SK-N-SH (cell line): Measurements from ENCODE around the gene MEIS1. TPM values are rescaled to one million over a fixed set of nuclear protein-coding genes. Genes with fewer than 3 reads are reported as not detected.

Source experiments
- CTCF ChIA-PET: fragments of 300-600, 350-600 bp; formaldehyde crosslinking; extraction: SDS; loops from one replicate; lab custom pipeline; 2021; lab: Yijun Ruan, JAX
- POLR2A ChIA-PET: fragments of 350-600 bp; sonication (Branson Sonifier 250); formaldehyde crosslinking; extraction: SDS; loops from one replicate; lab custom pipeline; 2020; ENCODE audit warnings: antibody characterized with exemption, inconsistent platforms; lab: Yijun Ruan, JAX
- DNase-seq: peaks from one replicate; pipeline ENCODE4 v3.0.0; 2012
- H2AFZ ChIP-seq: fragments of 200-600 bp; sonication (generic); 2 replicates; pipeline ENCODE4 v1.8.1; 2016; ENCODE audit warnings: antibody characterized with exemption, mild to moderate bottlenecking, low read depth
- H3F3A ChIP-seq: fragments of 200-600 bp; sonication (generic); replicated peaks from 2 replicates; pipeline ENCODE3; 2016; ENCODE audit warnings: antibody characterized with exemption, mild to moderate bottlenecking; ENCODE audit not compliant: insufficient read depth
- H3K27ac ChIP-seq, 2 experiments: fragments of 200-500 bp in 1 of 2; fragments of 200-600 bp in 1 of 2; sonication (Bioruptor generic) in 1 of 2; sonication (generic), shearing (Covaris generic) in 1 of 2; 2 replicates each; pipeline versions ENCODE4 v1.5.1 to v1.6.1; 2014 to 2016; ENCODE audit warnings: low read depth in 2 of 2, inconsistent platforms in 1 of 2, low read length in 1 of 2, mild to moderate bottlenecking in 1 of 2, mixed read lengths in 1 of 2
- H3K27me3 ChIP-seq: fragments of 200-600 bp; sonication (generic), shearing (Covaris generic); 2 replicates; pipeline ENCODE4 v1.6.1; 2016; ENCODE audit warnings: mixed run types; ENCODE audit not compliant: insufficient read depth
- H3K36me3 ChIP-seq, 2 experiments: fragments of 200-500 bp in 1 of 2; fragments of 200-600 bp in 1 of 2; sonication (Bioruptor generic) in 1 of 2; sonication (generic) in 1 of 2; replicated peaks in 1 of 2; 2 replicates each; pipeline versions ENCODE3 to v1.5.1; 2014 to 2016; ENCODE audit warnings: low read length in 1 of 2, mild to moderate bottlenecking in 1 of 2; ENCODE audit not compliant: insufficient read depth in 2 of 2, control insufficient read depth in 1 of 2
- H3K4me1 ChIP-seq, 2 experiments: fragments of 200-500 bp in 1 of 2; fragments of 200-600 bp in 1 of 2; sonication (Bioruptor generic) in 1 of 2; sonication (generic), shearing (Covaris generic) in 1 of 2; 2 replicates each; pipeline versions ENCODE4 v1.5.1 to v1.6.1; 2014 to 2016; ENCODE audit warnings: low read depth in 1 of 2, low read length in 1 of 2, mixed run types in 1 of 2; ENCODE audit not compliant: insufficient read depth in 2 of 2, control insufficient read depth in 1 of 2
- H3K4me2 ChIP-seq: fragments of 200-600 bp; sonication (generic), shearing (Covaris generic); 2 replicates; pipeline ENCODE4 v1.6.1; 2017; ENCODE audit warnings: mixed run types
- H3K4me3 ChIP-seq, 2 experiments: fragments of 200-500 bp in 1 of 2; fragments of 200-600 bp in 1 of 2; sonication (Bioruptor generic) in 1 of 2; sonication (generic), shearing (Covaris generic) in 1 of 2; 2 replicates each; pipeline versions ENCODE4 v1.5.1 to v1.8.1; 2014 to 2016; ENCODE audit warnings: low read depth in 2 of 2, inconsistent platforms in 1 of 2, low read length in 1 of 2, mild to moderate bottlenecking in 1 of 2, mixed read lengths in 1 of 2, moderate library complexity in 1 of 2
- H3K79me2 ChIP-seq: fragments of 200-600 bp; sonication (generic); 2 replicates; pipeline ENCODE4 v1.8.1; 2017; ENCODE audit warnings: mild to moderate bottlenecking; ENCODE audit not compliant: insufficient read depth
- H3K9ac ChIP-seq: fragments of 200-600 bp; sonication (generic); 2 replicates; pipeline ENCODE4 v1.6.1; 2017; ENCODE audit warnings: mixed run types
- H3K9me2 ChIP-seq: fragments of 200-600 bp; sonication (generic); 2 replicates; pipeline ENCODE4 v1.6.1; 2017; ENCODE audit warnings: mixed run types
- H3K9me3 ChIP-seq: fragments of 200-600 bp; sonication (generic); 2 replicates; pipeline ENCODE4 v1.6.1; 2017; ENCODE audit warnings: mixed run types, mild to moderate bottlenecking, moderate library complexity
- H4K20me1 ChIP-seq: fragments of 200-600 bp; sonication (generic); 2 replicates; pipeline ENCODE4 v1.6.1; 2017; ENCODE audit warnings: mild to moderate bottlenecking, mixed run types; ENCODE audit not compliant: insufficient read depth
- CTCF ChIP-seq: fragments of 200-600 bp; sonication (generic); IDR thresholded peaks from 2 replicates; pipeline ENCODE4 v1.6.1; 2017; ENCODE audit warnings: antibody characterized with exemption, mild to moderate bottlenecking, moderate library complexity
- ELF1 ChIP-seq: IDR thresholded peaks from 2 replicates; pipeline ENCODE4 v1.4.0; 2012
- EP300 ChIP-seq, 2 experiments: IDR thresholded peaks; 2 replicates each; pipeline versions ENCODE4 v1.4.0 to v1.6.1; 2012; ENCODE audit warnings: borderline replicate concordance in 1 of 2, low read depth in 1 of 2, low read length in 1 of 2
- EZH2phosphoT487 ChIP-seq: fragments of 200-600 bp; sonication (generic); IDR thresholded peaks from 2 replicates; pipeline ENCODE4 v1.6.1; 2017; ENCODE audit warnings: low read depth, mixed run types, mild to moderate bottlenecking, antibody characterized with exemption, moderate library complexity, borderline replicate concordance
- IRF3 ChIP-seq: fragments of 150-350 bp; IDR thresholded peaks from 2 replicates; pipeline ENCODE4 v1.6.1; 2016; ENCODE audit warnings: mild to moderate bottlenecking, low read depth, low read length
- MAX ChIP-seq: IDR thresholded peaks from 2 replicates; pipeline ENCODE4 v1.4.0; 2012; ENCODE audit warnings: low read depth
- MEF2A ChIP-seq: IDR thresholded peaks from 2 replicates; pipeline ENCODE4 v1.4.0; 2012; ENCODE audit warnings: low read depth, borderline replicate concordance
- MXI1 ChIP-seq: IDR thresholded peaks from 2 replicates; pipeline ENCODE4 v1.6.1; 2012; ENCODE audit warnings: mild to moderate bottlenecking, low read depth, low read length, improper control_type of control experiment
- NFIC ChIP-seq: IDR thresholded peaks from 2 replicates; pipeline ENCODE4 v1.4.0; 2012; ENCODE audit warnings: borderline replicate concordance
- NRF1 ChIP-seq: IDR thresholded peaks from 2 replicates; pipeline ENCODE4 v1.6.1; 2012; ENCODE audit warnings: low read depth, mild to moderate bottlenecking, low read length
- PBX3 ChIP-seq: IDR thresholded peaks from 2 replicates; pipeline ENCODE4; 2012
- RFX5 ChIP-seq: IDR thresholded peaks from 2 replicates; pipeline ENCODE4 v1.6.1; 2012; ENCODE audit warnings: mild to moderate bottlenecking, improper control_type of control experiment, low read length
- RXRA ChIP-seq: IDR thresholded peaks from 2 replicates; pipeline ENCODE4 v1.4.0; 2012; ENCODE audit warnings: low read depth, mild to moderate bottlenecking, borderline replicate concordance
- SIN3A ChIP-seq: IDR thresholded peaks from 2 replicates; pipeline ENCODE4 v1.6.1; 2012; ENCODE audit warnings: low read depth, mild to moderate bottlenecking, low read length, moderate library complexity, borderline replicate concordance
- SMC3 ChIP-seq: IDR thresholded peaks from 2 replicates; pipeline ENCODE4 v1.6.1; 2012; ENCODE audit warnings: low read depth, low read length, improper control_type of control experiment
- TAF1 ChIP-seq: IDR thresholded peaks from 2 replicates; pipeline ENCODE4 v1.6.1; 2012; ENCODE audit warnings: low read depth, mild to moderate bottlenecking, low read length, moderate library complexity, borderline replicate concordance
- TCF12 ChIP-seq: IDR thresholded peaks from 2 replicates; pipeline ENCODE4 v1.4.0; 2012
- TEAD4 ChIP-seq: IDR thresholded peaks from 2 replicates; pipeline ENCODE4 v1.4.0; 2012; ENCODE audit warnings: mild to moderate bottlenecking, borderline replicate concordance; ENCODE audit not compliant: insufficient read depth
- USF2 ChIP-seq: fragments of 150-350 bp; IDR thresholded peaks from 2 replicates; pipeline ENCODE4 v1.6.1; 2017; ENCODE audit warnings: antibody characterized with exemption, low read length, low read depth, borderline replicate concordance
- YY1 ChIP-seq: IDR thresholded peaks from 2 replicates; pipeline ENCODE4 v1.4.0; 2012; ENCODE audit warnings: low read depth, mild to moderate bottlenecking
- ZBTB33 ChIP-seq: IDR thresholded peaks from 2 replicates; pipeline ENCODE4 v1.4.0; 2012; ENCODE audit warnings: low read depth, borderline replicate concordance
- WGBS: methylation state at CpG from one replicate; pipeline ENCODE4 v1.1.6; 2017; ENCODE audit warnings: low lambda C conversion rate; 5-methylcytosine and 5-hydroxymethylcytosine counted together
- polyA plus RNA-seq, 3 experiments: library from polyadenylated mRNA; depleted of rRNA; stranded (reverse); fragments of >200 nt; gene quantifications; 2 replicates each; pipeline ENCODE4 v1.2.3, GENCODE V29; 2012

The MEIS1 gene
- polyA plus RNA-seq, 1 of the 3 experiments (the other 2 are of a cell fraction): 16.9 TPM

- TF ChIP-seq NFIC (peak; percentile 39; the same call in 1 of the 2 replicates), IRF3 (no peak), TEAD4 (no peak), TCF12 (peak; percentile 54; the same call in 1 of the 2 replicates), EP300 (IDR thresholded peaks at IDR 0.05; ENCODE audit: borderline replicate concordance in 1 of 2, low read depth in 1 of 2, low read length in 1 of 2) (peak in 1 of 2 experiments; percentile 21; a peak in 1 of 4 replicates), EZH2phosphoT487 (no peak), NRF1 (no peak), ELF1 (no peak), ZBTB33 (no peak), RXRA (peak; percentile 40; the same call in 1 of the 2 replicates), MEF2A (no peak), PBX3 (peak; percentile 41; the same call in 1 of the 2 replicates), SMC3 (no peak)
These were observed 55.7 kb downstream of the MEIS1 start (continued) for GRCh38 chr2:66490588-66491001.

GRCh38 chr2:66494708-66495107 lies 59.8 kb downstream of the MEIS1 start:
- no peaks in the 10 kb centered on the region; the same call in 1 of the 2 replicates for H4K20me1 ChIP-seq
- no peaks in the 10 kb centered on the region for H3K9me2 ChIP-seq
- ChIA-PET POLR2A (no interaction called here), CTCF (interaction anchor here (1.3 kb wide), 1 partner anchor 11 kb away, joined by 3 read pairs; no protein-coding TSS in a partner anchor)
- peaks cover 15 to 31% of the 10 kb centered on the region in 2 experiments for H3K36me3 ChIP-seq
- no peak overlapping the region for H3K4me2 ChIP-seq
- WGBS: 60% methylated on average over 6 of the region's 6 CpGs
- DNase-seq: no peak
- no peak overlapping the region for H3K4me3 ChIP-seq
- no peak overlapping the region for H2AFZ ChIP-seq
- 0 out of 2 replicates have a peak, but pooled peaks cover 7% of the 10 kb centered on the region for H3K79me2 ChIP-seq
- H3F3A ChIP-seq: no peaks in the 10 kb centered on the region
- no peak overlapping the region for H3K27ac ChIP-seq
- peaks cover 6 to 31% of the 10 kb centered on the region in 2 experiments; a peak in 3 of 4 replicates for H3K4me1 ChIP-seq
- H3K27me3 ChIP-seq: no peaks in the 10 kb centered on the region
- H3K9me3 ChIP-seq: no peaks in the 10 kb centered on the region
- no peak overlapping the region for H3K9ac ChIP-seq
- TF ChIP-seq MAX: no peak
- no peak for TF ChIP-seq EP300 (IDR thresholded peaks at IDR 0.05; ENCODE audit: borderline replicate concordance in 1 of 2, low read depth in 1 of 2, low read length in 1 of 2)
- no peak for TF ChIP-seq PBX3
- no peak for TF ChIP-seq CTCF
- TF ChIP-seq TAF1: no peak
- no peak for TF ChIP-seq ELF1
- no peak for TF ChIP-seq MXI1
- no peak for TF ChIP-seq IRF3
- no peak for TF ChIP-seq USF2
- TF ChIP-seq YY1: no peak
- no peak for TF ChIP-seq MEF2A
- no peak for TF ChIP-seq RFX5
- TF ChIP-seq SIN3A: no peak
